Psoas muscle (tissue), 8 donors: ENCODE results near the gene ITPR1. TPM values are rescaled to one million over a fixed set of nuclear protein-coding genes. Genes with fewer than 3 reads are reported as not detected.

Experiments
- ATAC-seq, 4 donors: fragments of 200-7000 bp; cut with Tn5 transposase; one replicate each; pipeline ENCODE4 v1.9.1; 2020; ENCODE audit warnings: moderate library complexity in 3 of 4, mild to moderate bottlenecking in 2 of 4
- DNase-seq, 2 donors: peaks; one replicate each; pipeline ENCODE4 v3.0.0-alpha.2; 2020
- H3K27ac ChIP-seq: fragments of 200-600 bp; one replicate; pipeline ENCODE4 v1.8.0; 2022
- H3K27me3 ChIP-seq, 3 donors: fragments of 200-600 bp in 1 of 3; one replicate each; pipeline versions ENCODE4 v1.6.1 to v1.8.0; 2013 to 2022; ENCODE audit warnings: low read length in 2 of 3, mild to moderate bottlenecking in 2 of 3, moderate library complexity in 1 of 3; ENCODE audit not compliant: insufficient read depth in 3 of 3
- H3K36me3 ChIP-seq, 2 donors: fragments of 200-600 bp in 1 of 2; one replicate each; pipeline versions ENCODE4 v1.6.1 to v1.8.0; 2013 to 2022; ENCODE audit warnings: low read depth in 1 of 2, mild to moderate bottlenecking in 1 of 2, moderate library complexity in 1 of 2; ENCODE audit not compliant: insufficient read depth in 1 of 2
- H3K4me1 ChIP-seq: fragments of 200-600 bp; one replicate; pipeline ENCODE4 v1.8.0; 2022
- H3K4me3 ChIP-seq: fragments of 200-600 bp; one replicate; pipeline ENCODE4 v1.8.0; 2022; ENCODE audit warnings: mild to moderate bottlenecking
- H3K9me3 ChIP-seq: fragments of 200-600 bp; one replicate; pipeline ENCODE4 v1.8.0; 2022
- WGBS, 3 donors: extraction: QIAGEN DNeasy Blood & Tissue Kit; methylation state at CpG; one replicate each; pipeline versions ENCODE4 v1.1.6 to v1.1.7; 2013; 5-methylcytosine and 5-hydroxymethylcytosine counted together
- intact Hi-C, 2 donors: fragments of 100-400 bp; cut with DNase I; formaldehyde crosslinking; loops; one replicate each; pipeline versions ENCODE4 v1.11.0 to v1.14.2; 2022
- polyA plus RNA-seq, 3 donors: library from polyadenylated mRNA; stranded (reverse); fragments of 200-250 nt; gene quantifications; one replicate each; pipeline ENCODE4 v1.2.3, GENCODE V29; 2013
- total RNA-seq, 4 donors: library from RNA; stranded (reverse); fragmentation: NEBNext Ultra II Directional in 2 of 4; extraction: Animal tissue kit (Norgen Biotek cat#: 25700) in 2 of 4; gene quantifications; one replicate each; pipeline versions ENCODE4 v1.2.1 to v1.2.4, GENCODE V29; 2021 to 2023
- TF ChIP-seq, protein P1 (sequence below): fragments of 200-600 bp; IDR thresholded peaks from one replicate; pipeline ENCODE4 v1.8.0; 2022; ENCODE audit warnings: antibody characterized with exemption
- donor health status: healthy with polysubstance abuse.
- donor health status: DM: no; HTN: no; CAD: no; lungs with moderate emphysema.
- donor health status: Bipolar disorder and iron deficiency.
- donor health status: healthy.
- donor health status: DM: yes; HTN: yes; CAD: no.
- donor health status: DM: no; HTN: no; CAD: no.
- donor health status: DM: no; HTN: no; CAD: no.
- donor health status: DM: yes; HTN: yes; CAD: no.

Gene ITPR1
- total and polyA plus RNA-seq, 7 donors = 4.4 to 9.2 (median 8.8) TPM

DNA sequence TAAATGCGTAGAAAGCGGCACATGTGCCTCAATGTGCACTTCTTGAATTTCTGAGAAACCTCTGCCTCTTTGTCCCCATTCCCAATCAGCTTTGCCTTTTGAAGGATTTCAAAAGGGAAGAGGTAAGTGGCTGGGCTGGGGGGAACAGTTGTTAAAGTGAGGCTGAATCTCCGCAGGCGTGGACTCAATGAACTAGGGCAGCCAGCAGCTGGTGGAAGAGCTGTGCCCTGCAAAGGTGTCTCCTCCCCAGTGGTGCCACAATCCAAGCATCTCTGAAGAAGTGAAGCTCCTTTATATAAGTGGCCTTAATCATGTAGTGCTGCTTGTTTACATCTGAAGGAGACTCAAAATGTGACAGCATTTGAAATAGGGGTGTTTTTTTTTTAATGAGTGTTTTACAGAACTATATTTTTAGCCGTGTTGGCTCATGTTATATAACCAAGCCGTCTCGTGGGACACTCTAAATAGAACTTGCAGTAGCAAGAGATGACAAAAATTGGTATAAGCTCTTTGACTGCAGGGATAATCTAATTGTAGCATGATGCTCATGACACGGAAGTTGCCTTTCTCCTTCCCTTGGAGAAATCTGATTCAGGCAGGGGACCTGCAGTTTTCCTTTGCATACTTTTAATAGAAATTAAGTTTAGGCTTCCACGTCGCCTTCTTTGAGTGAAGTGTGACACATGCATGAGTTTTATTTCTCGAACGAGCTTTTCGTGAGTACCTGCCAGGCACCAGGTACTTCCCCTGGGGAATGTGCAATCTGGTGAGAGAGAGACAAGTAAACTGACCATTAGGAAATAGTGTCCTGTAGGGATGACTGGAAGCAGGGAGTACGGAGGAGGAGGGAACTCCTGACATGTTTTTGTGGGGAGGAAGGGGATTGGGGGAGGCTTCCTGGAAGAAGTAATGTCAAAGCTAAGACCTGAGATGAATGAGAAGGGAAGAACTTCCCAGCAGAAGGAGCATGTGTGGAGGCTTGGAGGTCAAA is 306.4 kb downstream of the ITPR1 start:
- no peaks in the 10 kb centered on the region for H3K27me3 ChIP-seq
- DNase-seq = no peak
- 54 to 65% (median 56%) methylated on average over 14 of the region's 14 CpGs for WGBS, 3 donors
- H3K36me3 ChIP-seq = no peaks in the 10 kb centered on the region
- peaks cover 9% of the 10 kb centered on the region for H3K4me1 ChIP-seq
- no peak overlapping the region for H3K4me3 ChIP-seq
- ATAC-seq = peak in 3 of 4 donors; percentile 42 to 76 (median 69)
- no peak overlapping the region for H3K27ac ChIP-seq
- H3K9me3 ChIP-seq = peaks cover 4% of the 10 kb centered on the region
- TF ChIP-seq, protein P1, sequence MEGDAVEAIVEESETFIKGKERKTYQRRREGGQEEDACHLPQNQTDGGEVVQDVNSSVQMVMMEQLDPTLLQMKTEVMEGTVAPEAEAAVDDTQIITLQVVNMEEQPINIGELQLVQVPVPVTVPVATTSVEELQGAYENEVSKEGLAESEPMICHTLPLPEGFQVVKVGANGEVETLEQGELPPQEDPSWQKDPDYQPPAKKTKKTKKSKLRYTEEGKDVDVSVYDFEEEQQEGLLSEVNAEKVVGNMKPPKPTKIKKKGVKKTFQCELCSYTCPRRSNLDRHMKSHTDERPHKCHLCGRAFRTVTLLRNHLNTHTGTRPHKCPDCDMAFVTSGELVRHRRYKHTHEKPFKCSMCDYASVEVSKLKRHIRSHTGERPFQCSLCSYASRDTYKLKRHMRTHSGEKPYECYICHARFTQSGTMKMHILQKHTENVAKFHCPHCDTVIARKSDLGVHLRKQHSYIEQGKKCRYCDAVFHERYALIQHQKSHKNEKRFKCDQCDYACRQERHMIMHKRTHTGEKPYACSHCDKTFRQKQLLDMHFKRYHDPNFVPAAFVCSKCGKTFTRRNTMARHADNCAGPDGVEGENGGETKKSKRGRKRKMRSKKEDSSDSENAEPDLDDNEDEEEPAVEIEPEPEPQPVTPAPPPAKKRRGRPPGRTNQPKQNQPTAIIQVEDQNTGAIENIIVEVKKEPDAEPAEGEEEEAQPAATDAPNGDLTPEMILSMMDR = no peak
- intact Hi-C loops = no loop called here

DNA sequence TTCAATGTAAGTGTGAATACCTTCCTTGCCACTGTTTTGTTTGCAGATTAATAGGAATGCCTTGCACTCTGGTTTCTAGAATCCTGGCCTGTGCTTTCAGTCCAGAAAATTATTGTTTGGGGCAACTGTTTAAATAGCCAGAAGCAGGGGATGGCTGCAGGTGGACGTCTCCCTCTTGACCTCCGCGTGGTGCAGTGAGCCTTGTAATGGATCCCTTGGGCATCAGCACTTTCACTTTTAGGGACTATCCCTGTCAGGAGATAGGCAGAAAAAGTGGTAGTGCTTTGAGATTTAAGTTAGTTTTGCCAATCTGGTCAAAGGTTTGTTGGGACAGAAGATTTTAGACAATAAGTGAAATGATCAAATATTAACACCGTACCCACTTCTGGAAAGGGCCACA is 307.4 kb downstream of the ITPR1 start:
- 62 to 82% (median 68%) methylated on average over 4 of the region's 4 CpGs for WGBS, 3 donors
- DNase-seq = no peak
- Histone ChIP-seq H3K4me1 (peaks cover 9% of the 10 kb centered on the region), H3K9me3 (peaks cover 4% of the 10 kb centered on the region), H3K36me3 (no peaks in the 10 kb centered on the region), H3K27ac (no peak overlapping the region), H3K4me3 (no peak overlapping the region), H3K27me3 (no peaks in the 10 kb centered on the region)
- ATAC-seq = peak in 2 of 4 donors; percentile 61 to 70
- TF ChIP-seq, protein P1 = no peak
- intact Hi-C loops = no loop called here

DNA sequence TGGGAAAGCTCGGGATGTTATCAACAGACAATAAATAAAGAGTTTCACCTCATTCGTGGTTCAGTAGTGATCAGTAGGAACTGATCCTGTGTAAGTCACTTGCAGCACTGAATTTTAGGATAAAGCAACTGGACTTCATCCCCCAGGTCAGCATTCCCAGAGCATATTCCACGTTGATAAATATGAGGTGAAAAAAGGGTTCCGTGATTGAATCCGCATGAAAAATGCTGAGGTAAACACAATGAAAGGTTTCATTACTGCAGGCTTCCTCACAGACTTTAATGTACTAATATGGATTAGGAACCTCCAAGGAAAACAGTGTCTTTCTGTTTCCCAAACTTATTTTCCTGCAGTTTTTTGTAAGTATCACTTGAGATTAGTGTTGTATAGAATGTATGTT is 308.7 kb downstream of the ITPR1 start:
- 93 to 96% (median 94%) methylated on average over 5 of the region's 5 CpGs for WGBS, 3 donors
- H3K36me3 ChIP-seq = no peaks in the 10 kb centered on the region

DNA sequence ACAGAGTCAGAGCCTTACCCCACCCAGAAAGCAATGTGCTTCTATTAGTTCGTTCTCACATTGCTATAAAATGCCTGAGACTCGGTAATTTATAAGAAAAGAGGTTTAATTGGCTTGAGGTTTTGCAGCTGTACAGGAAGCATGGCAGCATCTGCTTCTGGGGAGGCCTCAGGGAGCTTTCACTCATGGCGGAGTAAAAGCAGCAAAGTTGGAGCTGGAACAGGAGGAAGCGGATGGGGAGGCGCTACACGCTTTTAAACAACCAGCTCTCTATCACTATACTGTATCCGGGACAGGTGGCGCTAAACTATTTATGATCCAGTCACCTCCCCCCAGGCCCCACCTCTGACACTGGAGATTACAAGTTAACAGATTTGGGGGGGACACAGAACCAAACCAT is 309.8 kb downstream of the ITPR1 start:
- Histone ChIP-seq H3K36me3 (no peaks in the 10 kb centered on the region), H3K9me3 (peaks cover under 1% of the 10 kb centered on the region), H3K27me3 (no peaks in the 10 kb centered on the region), H3K4me1 (peaks cover 17% of the 10 kb centered on the region), H3K27ac (no peak overlapping the region), H3K4me3 (no peak overlapping the region)
- intact Hi-C loops = no loop called here
- WGBS, 3 donors = 96 to 97% (median 96%) methylated on average over 8 of the region's 8 CpGs
- ATAC-seq = no peak
- TF ChIP-seq, protein P1 = no peak
- no peak for DNase-seq

More for the DNA sequence above, 308.7 kb downstream of the ITPR1 start:
- ATAC-seq (no peak), DNase-seq (no peak)
- H3K27ac ChIP-seq = no peak overlapping the region
- intact Hi-C loops = no loop called here
- peaks cover 9% of the 10 kb centered on the region for H3K4me1 ChIP-seq
- no peaks in the 10 kb centered on the region for H3K27me3 ChIP-seq
- H3K9me3 ChIP-seq = peaks cover 4% of the 10 kb centered on the region
- TF ChIP-seq, protein P1 = no peak
- no peak overlapping the region for H3K4me3 ChIP-seq
